H9 (cell line): Measurements from ENCODE around the gene MRPL55. TPM values are rescaled to one million over a fixed set of nuclear protein-coding genes. Genes with fewer than 3 reads are reported as not detected.

Source experiments
- DNase-seq: peaks from one replicate; pipeline ENCODE4 v3.0.0-alpha.2; 2017
- H2AFZ ChIP-seq: one replicate; pipeline ENCODE4 v1.6.1; 2013; ENCODE audit warnings: mild to moderate bottlenecking, low read length, control low read depth, moderate library complexity
- H2AK5ac ChIP-seq: 2 replicates; pipeline ENCODE4 v1.6.1; 2013; ENCODE audit warnings: low read length, control low read depth, mixed read lengths; ENCODE audit not compliant: insufficient read length
- H2BK120ac ChIP-seq: one replicate; pipeline ENCODE4 v1.6.1; 2013; ENCODE audit warnings: low read depth, mild to moderate bottlenecking, low read length, control low read depth, inconsistent platforms; ENCODE audit not compliant: poor library complexity, severe bottlenecking
- H2BK12ac ChIP-seq: 2 replicates; pipeline ENCODE4 v1.6.1; 2013; ENCODE audit warnings: low read length, control low read depth, mixed read lengths, low read depth; ENCODE audit not compliant: insufficient read length
- H2BK15ac ChIP-seq: 2 replicates; pipeline ENCODE4 v1.6.1; 2013; ENCODE audit warnings: low read depth, low read length, control low read depth
- H2BK20ac ChIP-seq: one replicate; pipeline ENCODE4 v1.6.1; 2013; ENCODE audit warnings: low read depth, mild to moderate bottlenecking, low read length, control low read depth, inconsistent platforms; ENCODE audit not compliant: poor library complexity, severe bottlenecking
- H2BK5ac ChIP-seq: 2 replicates; pipeline ENCODE4 v1.6.1; 2013; ENCODE audit warnings: low read length, control low read depth, mixed read lengths; ENCODE audit not compliant: insufficient read length
- H3K14ac ChIP-seq: 2 replicates; pipeline ENCODE4 v1.6.1; 2013; ENCODE audit warnings: low read length, control low read depth; ENCODE audit not compliant: insufficient read depth
- H3K18ac ChIP-seq: 2 replicates; pipeline ENCODE4 v1.6.1; 2013; ENCODE audit warnings: low read depth, mild to moderate bottlenecking, mixed read lengths, low read length, control low read depth; ENCODE audit not compliant: insufficient read length
- H3K23ac ChIP-seq: 2 replicates; pipeline ENCODE4 v1.6.1; 2013; ENCODE audit warnings: low read length, control low read depth, mixed read lengths, low read depth; ENCODE audit not compliant: insufficient read length
- H3K23me2 ChIP-seq: 2 replicates; pipeline ENCODE4 v1.6.1; 2013; ENCODE audit warnings: low read depth, mild to moderate bottlenecking, mixed read lengths, low read length, control low read depth; ENCODE audit not compliant: insufficient read length, poor library complexity, severe bottlenecking
- H3K27ac ChIP-seq: 2 replicates; pipeline ENCODE4 v1.5.1; 2013; ENCODE audit warnings: low read length, control low read depth, mixed read lengths, low read depth; ENCODE audit not compliant: insufficient read length
- H3K27me3 ChIP-seq: 2 replicates; pipeline ENCODE4 v1.6.1; 2013; ENCODE audit warnings: low read length, control low read depth, inconsistent platforms; ENCODE audit not compliant: insufficient read depth
- H3K4ac ChIP-seq: 2 replicates; pipeline ENCODE4 v1.6.1; 2013; ENCODE audit warnings: low read depth, mild to moderate bottlenecking, control low read depth, inconsistent platforms, low read length, moderate library complexity
- H3K4me1 ChIP-seq: 2 replicates; pipeline ENCODE4 v1.6.1; 2013; ENCODE audit warnings: low read length, control low read depth, inconsistent platforms; ENCODE audit not compliant: insufficient read depth
- H3K4me2 ChIP-seq: 2 replicates; pipeline ENCODE4 v1.6.1; 2013; ENCODE audit warnings: low read length, control low read depth, mixed read lengths; ENCODE audit not compliant: insufficient read length, insufficient read depth
- H3K56ac ChIP-seq: 2 replicates; pipeline ENCODE4 v1.6.1; 2013; ENCODE audit warnings: low read depth, mild to moderate bottlenecking, mixed read lengths, low read length, control low read depth; ENCODE audit not compliant: insufficient read length
- H3K79me1 ChIP-seq: 2 replicates; pipeline ENCODE4 v1.6.1; 2013; ENCODE audit warnings: low read depth, mild to moderate bottlenecking, moderate library complexity, low read length, control low read depth, inconsistent platforms; ENCODE audit not compliant: insufficient read depth, poor library complexity, severe bottlenecking
- H3K79me2 ChIP-seq: 2 replicates; pipeline ENCODE4 v1.6.1; 2013; ENCODE audit warnings: low read length, control low read depth, inconsistent platforms; ENCODE audit not compliant: insufficient read depth
- H3K9ac ChIP-seq: 2 replicates; pipeline ENCODE4 v1.6.1; 2013; ENCODE audit warnings: low read length, control low read depth, mixed read lengths; ENCODE audit not compliant: insufficient read length; ENCODE audit errors: extremely low read depth
- H3K9me3 ChIP-seq: one replicate; pipeline ENCODE4 v1.6.1; 2013; ENCODE audit warnings: low read depth, low read length, inconsistent platforms; ENCODE audit not compliant: control insufficient read depth
- H3T11ph ChIP-seq: one replicate; pipeline ENCODE4 v1.6.1; 2013; ENCODE audit warnings: mild to moderate bottlenecking, low read length, control low read depth, inconsistent platforms
- H4K20me1 ChIP-seq: one replicate; pipeline ENCODE4 v1.6.1; 2013; ENCODE audit not compliant: control insufficient read depth, insufficient read length, insufficient read depth
- H4K5ac ChIP-seq: 2 replicates; pipeline ENCODE4 v1.6.1; 2013; ENCODE audit warnings: low read depth, mild to moderate bottlenecking, mixed read lengths, low read length, control low read depth; ENCODE audit not compliant: insufficient read length
- H4K8ac ChIP-seq: replicated peaks from 2 replicates; pipeline ENCODE4 v1.6.1; 2013; ENCODE audit warnings: low read length, control low read depth, mixed read lengths, low read depth; ENCODE audit not compliant: insufficient read length
- H4K91ac ChIP-seq: 2 replicates; pipeline ENCODE4 v1.6.1; 2013; ENCODE audit warnings: low read depth, mild to moderate bottlenecking, moderate library complexity, mixed read lengths, low read length, control low read depth; ENCODE audit not compliant: insufficient read length
- H3K27ac Mint-ChIP-seq, 3 experiments: 2 replicates in 2 of 3; 3 replicates in 1 of 3; pipeline ENCODE4 v1.8.0; 2020 to 2021; ENCODE audit warnings: mixed read lengths in 3 of 3, mild to moderate bottlenecking in 1 of 3, moderate library complexity in 1 of 3
- H3K27me3 Mint-ChIP-seq: 2 replicates; pipeline ENCODE4 v1.8.0; 2021; ENCODE audit warnings: low read depth, mild to moderate bottlenecking, moderate library complexity, mixed read lengths
- H3K36me3 Mint-ChIP-seq, 3 experiments: 2 replicates in 2 of 3; 3 replicates in 1 of 3; pipeline ENCODE4 v1.8.0; 2020 to 2021; ENCODE audit warnings: low read depth in 3 of 3, mixed read lengths in 3 of 3; ENCODE audit not compliant: insufficient read depth in 1 of 3
- H3K4me1 Mint-ChIP-seq, 2 experiments: 2 replicates each; pipeline ENCODE4 v1.8.0; 2020; ENCODE audit warnings: mixed read lengths in 2 of 2
- H3K4me3 Mint-ChIP-seq, 2 experiments: 2 replicates in 1 of 2; 3 replicates in 1 of 2; pipeline ENCODE4 v1.8.0; 2020 to 2021; ENCODE audit warnings: mild to moderate bottlenecking in 2 of 2, mixed read lengths in 2 of 2, moderate library complexity in 1 of 2
- H3K9me3 Mint-ChIP-seq, 2 experiments: 2 replicates in 1 of 2; 3 replicates in 1 of 2; pipeline ENCODE4 v1.8.0; 2020; ENCODE audit warnings: mild to moderate bottlenecking in 2 of 2, mixed read lengths in 2 of 2, moderate library complexity in 1 of 2
- CTCF ChIP-seq: fragments of 200-600 bp; sonication (generic); conservative IDR thresholded peaks from 3 replicates; pipeline ENCODE4 v1.8.0; 2021; ENCODE audit warnings: antibody characterized with exemption, mild to moderate bottlenecking
- WGBS: extraction: QIAGEN DNeasy Blood & Tissue Kit; methylation state at CpG from one replicate; pipeline ENCODE4 v1.1.7; 2013; ENCODE audit warnings: missing lambda C conversion rate, low lambda C conversion rate, mixed read lengths; ENCODE audit not compliant: insufficient read length; ENCODE audit errors: extremely low coverage; 5-methylcytosine and 5-hydroxymethylcytosine counted together
- total RNA-seq: library from RNA; stranded (reverse); gene quantifications from 2 replicates; pipeline ENCODE4 v1.2.1, GENCODE V29; 2021

MRPL55 gene
- total RNA-seq, 1 experiment from 2014 or later = 62.3 TPM

- 100% methylated on average over 1 of the region's 2 CpGs for WGBS
- Histone ChIP-seq H2AK5ac (no peak overlapping the region), H2BK20ac (no peak overlapping the region), H3K79me1 (no peaks in the 10 kb centered on the region), H4K91ac (no peak overlapping the region), H2AFZ (no peak overlapping the region), H3K56ac (no peak overlapping the region), H3K79me2 (no peaks in the 10 kb centered on the region), H3K4me2 (no peak overlapping the region), H3K4me1 (no peaks in the 10 kb centered on the region), H2BK120ac (no peak overlapping the region), H3K9ac (no peak overlapping the region), H4K8ac (no peak overlapping the region), H3K23ac (no peak overlapping the region), H4K5ac (no peak overlapping the region), H3K23me2 (no peaks in the 10 kb centered on the region), H3K18ac (no peak overlapping the region), H3K4ac (no peak overlapping the region), H2BK12ac (no peak overlapping the region), H2BK5ac (no peak overlapping the region), H3T11ph (no peak overlapping the region), H3K9me3 (no peaks in the 10 kb centered on the region), H3K27ac (no peak overlapping the region), H3K27me3 (no peaks in the 10 kb centered on the region), H2BK15ac (no peak overlapping the region), H4K20me1 (no peaks in the 10 kb centered on the region), H3K14ac (no peak overlapping the region)
- Mint-ChIP-seq H3K27ac (no peak overlapping the region), H3K4me1 (0 out of 4 replicates have a peak, but pooled peaks cover 0 to 3% of the 10 kb centered on the region in 2 experiments), H3K4me3 (no peak overlapping the region), H3K36me3 (peaks cover 7 to 9% (median 7%) of the 10 kb centered on the region in 3 experiments; a peak in 6 of 7 replicates), H3K27me3 (peaks cover 17% of the 10 kb centered on the region), H3K9me3 (peaks cover 34 to 42% of the 10 kb centered on the region in 2 experiments)
- DNase-seq = no peak
- TF ChIP-seq CTCF = no peak
Measured at GRCh38 chr1:228118040-228118439, 8.9 kb upstream of the MRPL55 start.
